Upper lobe of left lung (tissue), 6 donors: Measurements from ENCODE around the gene L3MBTL2. TPM values are rescaled to one million over a fixed set of nuclear protein-coding genes. Genes with fewer than 3 reads are reported as not detected.
A peak's percentile ranks its signal among the peaks of the same experiment; 100 is the strongest.

Experiments used
- ATAC-seq, 2 donors: fragments of 200-7000 bp; cut with Tn5 transposase; one replicate each; pipeline ENCODE4 v1.9.1; 2022; ENCODE audit warnings: mild to moderate bottlenecking in 2 of 2, moderate library complexity in 2 of 2; ENCODE audit not compliant: low FRiP score in 2 of 2
- DNase-seq, 2 donors: peaks; one replicate each; pipeline ENCODE4 v3.0.0-alpha.2; 2019 to 2020
- H3K27ac ChIP-seq, 4 donors: fragments of 200-600 bp; sonication (generic); one replicate each; pipeline ENCODE4 v1.5.1; 2016 to 2019
- H3K27me3 ChIP-seq, 4 donors: fragments of 200-600 bp; sonication (generic); one replicate each; pipeline ENCODE4 v1.5.1; 2017 to 2019
- H3K36me3 ChIP-seq, 4 donors: fragments of 200-600 bp; sonication (generic); one replicate each; pipeline ENCODE4 v1.5.1; 2016 to 2019
- H3K4me1 ChIP-seq, 4 donors: fragments of 200-600 bp; sonication (generic); one replicate each; pipeline ENCODE4 v1.5.1; 2018 to 2019
- H3K4me3 ChIP-seq, 4 donors: fragments of 200-600 bp; sonication (generic); one replicate each; pipeline ENCODE4 v1.5.1; 2017 to 2019; ENCODE audit warnings: mild to moderate bottlenecking in 2 of 4, moderate library complexity in 1 of 4
- H3K9me3 ChIP-seq, 4 donors: fragments of 200-600 bp; sonication (generic); one replicate each; pipeline ENCODE4 v1.5.1; 2018 to 2019
- CTCF ChIP-seq, 6 experiments: fragments of 450-650 bp in 4 of 6; fragments of 200-600 bp in 2 of 6; sonication (generic) in 2 of 6; IDR thresholded peaks; one replicate each; pipeline ENCODE4 v1.5.1; 2016 to 2019; ENCODE audit warnings: antibody characterized with exemption in 6 of 6
- EP300 ChIP-seq, 4 donors: sonication (generic); formaldehyde crosslinking; IDR thresholded peaks; one replicate each; pipeline ENCODE4 v1.5.1; 2017; ENCODE audit warnings: antibody characterized with exemption in 4 of 4, control low read depth in 2 of 4
- POLR2A ChIP-seq, 4 donors: fragments of 450-650 bp; IDR thresholded peaks; one replicate each; pipeline ENCODE4 v1.5.1; 2016 to 2017; ENCODE audit warnings: antibody characterized with exemption in 4 of 4, mild to moderate bottlenecking in 2 of 4
- POLR2AphosphoS5 ChIP-seq, 2 donors: sonication (generic); formaldehyde crosslinking; IDR thresholded peaks; one replicate each; pipeline ENCODE4 v1.5.1; 2017; ENCODE audit warnings: antibody characterized with exemption in 2 of 2
- WGBS, 2 donors: methylation state at CpG; one replicate each; pipeline ENCODE4 v1.1.5; 2017 to 2018; 5-methylcytosine and 5-hydroxymethylcytosine counted together
- total RNA-seq, 6 donors: library from RNA; depleted of rRNA in 4 of 6; stranded (reverse); fragments of >200 nt in 4 of 6; gene quantifications; one replicate each; pipeline versions ENCODE4 v1.1.0 to v1.2.1, GENCODE V29; 2016 to 2021
- donor health status: DM: no; HTN: no; CAD: no; lungs with moderate emphysema.
- donor health status: DM: no; HTN: yes; CAD: no; lungs with severe emphysema.

Gene L3MBTL2
- total RNA-seq, 6 donors from 2014 or later, result 15.4 to 38.8 (median 24.7) TPM

DNA sequence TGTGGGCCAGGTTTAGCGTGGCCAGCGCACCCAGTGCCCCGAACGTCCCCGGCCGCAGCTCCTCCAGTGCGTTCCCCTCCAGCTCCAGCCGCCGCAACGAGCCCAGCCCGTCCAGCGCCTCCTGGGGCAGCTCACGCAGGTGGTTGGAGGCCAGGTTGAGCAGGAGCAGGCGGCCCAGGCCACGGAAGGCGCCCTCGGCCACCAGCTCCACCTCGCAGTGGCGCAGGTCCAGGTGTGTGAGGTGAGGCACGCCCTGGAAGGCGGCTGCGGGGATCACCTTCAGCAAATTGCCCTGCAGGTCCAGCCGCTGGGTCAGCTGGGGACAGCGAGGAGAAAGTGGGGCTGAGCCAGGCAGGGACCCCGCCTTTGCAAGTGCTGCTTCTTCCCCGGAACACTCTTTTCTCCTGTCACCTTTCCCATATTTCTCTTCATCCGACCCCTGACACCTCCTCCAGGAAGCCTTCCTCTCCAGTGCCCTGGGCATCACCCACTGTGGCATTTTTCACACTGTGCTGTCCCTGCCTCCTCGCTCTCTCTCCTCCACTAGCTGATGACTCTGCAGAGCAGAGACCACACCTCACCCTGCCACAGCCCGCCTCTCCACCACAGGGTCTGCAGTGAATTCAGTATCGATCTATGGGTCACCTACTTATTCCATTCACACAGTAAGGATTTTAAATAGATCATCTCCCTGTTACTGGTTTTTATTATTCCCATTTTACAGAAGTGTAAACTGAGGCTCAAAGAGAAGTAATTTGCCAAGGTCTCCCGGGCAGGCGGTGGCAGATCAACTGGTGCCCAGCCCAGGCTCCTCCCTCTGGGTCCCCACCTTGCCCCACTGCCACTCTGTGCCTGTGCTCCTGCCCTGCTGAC, 33.7 kb downstream of the L3MBTL2 start:
- no peak for TF ChIP-seq POLR2A (IDR thresholded peaks at IDR 0.05)
- no peak for TF ChIP-seq EP300 (IDR thresholded peaks at IDR 0.05)
- TF ChIP-seq POLR2AphosphoS5 (IDR thresholded peaks at IDR 0.05), result no peak
- no peak for TF ChIP-seq CTCF (IDR thresholded peaks at IDR 0.05)
- H3K9me3 ChIP-seq, result no peaks in the 10 kb centered on the region
- H3K36me3 ChIP-seq, result no peaks in the 10 kb centered on the region
- DNase-seq, result peak in 1 of 2 donors; percentile 83
- 94% methylated on average over 13 to 15 of the region's 32 CpGs for WGBS, 2 donors
- H3K27ac ChIP-seq, result no peak overlapping the region
- ATAC-seq, result no peak
- H3K4me3 ChIP-seq, result peak overlapping the region in 1 of 4 donors; percentile 61
- no peaks in the 10 kb centered on the region for H3K27me3 ChIP-seq
- peaks cover 12 to 30% (median 17%) of the 10 kb centered on the region in 4 donors for H3K4me1 ChIP-seq

DNA sequence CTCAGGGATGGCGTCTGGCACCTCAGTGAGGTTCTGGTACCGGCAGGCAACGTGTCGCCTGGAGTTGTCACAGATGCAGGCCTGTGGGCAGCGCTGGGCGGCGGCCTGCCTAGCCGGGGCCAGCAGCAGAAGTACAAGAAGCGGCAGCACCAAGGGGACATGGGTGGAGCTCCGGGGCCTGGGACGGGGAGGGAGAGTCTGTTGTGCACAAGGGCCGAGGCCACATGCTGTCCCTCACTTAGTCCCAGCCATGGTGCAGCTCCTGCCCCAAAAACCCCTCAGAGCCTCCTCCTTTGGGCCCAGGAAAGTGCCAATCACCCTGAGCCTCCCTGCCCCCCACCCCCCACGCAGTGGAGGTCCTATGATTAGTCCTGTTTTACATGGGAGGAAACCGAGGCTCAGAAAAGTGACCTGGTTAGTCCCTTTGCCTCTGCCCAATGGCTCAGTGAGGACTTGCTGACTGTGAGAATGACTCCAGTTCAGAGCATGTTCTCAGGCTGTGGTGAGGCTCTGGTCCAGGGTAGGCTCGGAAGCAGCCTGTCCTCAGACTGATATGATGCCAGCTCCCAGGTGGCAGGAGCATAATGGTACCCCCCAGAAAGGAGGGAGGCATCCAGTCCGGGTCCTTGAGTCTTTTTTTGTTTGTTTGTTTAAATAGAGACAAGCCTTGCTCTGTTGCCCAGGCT, 34.5 kb downstream of the L3MBTL2 start:
- Histone ChIP-seq H3K9me3 (no peaks in the 10 kb centered on the region), H3K4me1 (peaks cover 12 to 30% (median 17%) of the 10 kb centered on the region in 4 donors), H3K4me3 (no peak overlapping the region), H3K27me3 (no peaks in the 10 kb centered on the region), H3K36me3 (no peaks in the 10 kb centered on the region), H3K27ac (no peak overlapping the region)
- DNase-seq (peak in 1 of 2 donors; percentile 80), ATAC-seq (no peak)
- 60 to 85% methylated on average over 1 to 16 of the region's 16 CpGs for WGBS, 2 donors
- no peak for TF ChIP-seq POLR2AphosphoS5 (IDR thresholded peaks at IDR 0.05)
- TF ChIP-seq CTCF (IDR thresholded peaks at IDR 0.05), result no peak
- TF ChIP-seq EP300 (IDR thresholded peaks at IDR 0.05), result no peak
- TF ChIP-seq POLR2A (IDR thresholded peaks at IDR 0.05), result no peak

- H3K4me3 ChIP-seq, result no peak within 1 kb of the TSS
- TF ChIP-seq EP300 (IDR thresholded peaks at IDR 0.05), result no peak
- TF ChIP-seq POLR2AphosphoS5 (IDR thresholded peaks at IDR 0.05), result no peak
- TF ChIP-seq CTCF (IDR thresholded peaks at IDR 0.05), result no peak
- TF ChIP-seq POLR2A (IDR thresholded peaks at IDR 0.05), result no peak
- 79 to 80% methylated on average over 7 to 23 of the region's 24 CpGs for WGBS, 2 donors
- ATAC-seq, result no peak
- H3K9me3 ChIP-seq, result no peaks in the 10 kb centered on the region
- H3K27me3 ChIP-seq, result no peaks in the 10 kb centered on the region
- peaks cover 12 to 25% (median 17%) of the 10 kb centered on the region in 4 donors for H3K4me1 ChIP-seq
- peaks cover 0 to 7% (median 3%) of the 10 kb centered on the region in 4 donors for H3K36me3 ChIP-seq
- no peak within 1 kb of the TSS for H3K27ac ChIP-seq
- peak in 1 of 2 donors; percentile 82 for DNase-seq
Observed at GRCh38 chr22:41240377-41241132, 35.4 kb downstream of the L3MBTL2 start, which contains the start of gene CHADL. Gene CHADL, minus strand, starts transcription at chr22:41240931. Its CDS starts 50 bp downstream, at chr22:41240881.

GRCh38 chr22:41241133-41241676, 36.1 kb downstream of the L3MBTL2 start:
- TF ChIP-seq POLR2AphosphoS5 (IDR thresholded peaks at IDR 0.05), result no peak
- no peak for TF ChIP-seq CTCF (IDR thresholded peaks at IDR 0.05)
- TF ChIP-seq EP300 (IDR thresholded peaks at IDR 0.05), result no peak
- TF ChIP-seq POLR2A (IDR thresholded peaks at IDR 0.05), result no peak
- Histone ChIP-seq H3K4me1 (peaks cover 12 to 25% (median 17%) of the 10 kb centered on the region in 4 donors), H3K9me3 (no peaks in the 10 kb centered on the region), H3K4me3 (no peak overlapping the region), H3K27ac (no peak overlapping the region), H3K27me3 (no peaks in the 10 kb centered on the region), H3K36me3 (peaks cover 0 to 13% (median 8%) of the 10 kb centered on the region in 4 donors)
- DNase-seq (no peak), ATAC-seq (no peak)
- 92 to 98% methylated on average over 5 to 7 of the region's 7 CpGs for WGBS, 2 donors
